ENCODE data around the gene TRIM3. TPM values are rescaled to one million over a fixed set of nuclear protein-coding genes. Genes with fewer than 3 reads are reported as not detected.

TRIM3 gene
- total RNA-seq, 1 donor from 2014 or later = 13.7 TPM

- Histone ChIP-seq H3K36me3 (ENCODE audit: control insufficient read depth, insufficient read depth, low read length) (no peaks in the 10 kb centered on the region), H3K4me3 (ENCODE audit: low read depth, low read length) (no peak overlapping the region), H3K27me3 (ENCODE audit: control insufficient read depth, insufficient read depth, low read length) (no peaks in the 10 kb centered on the region)
- no peak for TF ChIP-seq CTCF (IDR thresholded peaks at IDR 0.05; ENCODE audit: insufficient read depth, low read length, poor library complexity, severe bottlenecking)
- DNase-seq (ENCODE audit: low read depth) = peak; percentile 29
Measured at GRCh38 chr11:6431861-6432260, 41.9 kb downstream of the TRIM3 start.

GRCh38 chr11:6427516-6427915, 46.2 kb downstream of the TRIM3 start:
- Histone ChIP-seq H3K4me3 (ENCODE audit: low read depth, low read length) (no peak overlapping the region), H3K27me3 (ENCODE audit: control insufficient read depth, insufficient read depth, low read length) (peaks cover 7% of the 10 kb centered on the region), H3K36me3 (ENCODE audit: control insufficient read depth, insufficient read depth, low read length) (no peaks in the 10 kb centered on the region)
- no peak for TF ChIP-seq CTCF (IDR thresholded peaks at IDR 0.05; ENCODE audit: insufficient read depth, low read length, poor library complexity, severe bottlenecking)
- no peak for DNase-seq (ENCODE audit: low read depth)

GRCh38 chr11:6420677-6421076, 53.1 kb downstream of the TRIM3 start:
- H3K4me3 ChIP-seq (ENCODE audit: low read depth, low read length) = no peak overlapping the region
- H3K27me3 ChIP-seq (ENCODE audit: control insufficient read depth, insufficient read depth, low read length) = peaks cover 7% of the 10 kb centered on the region
- no peak for DNase-seq (ENCODE audit: low read depth)
- no peak for TF ChIP-seq CTCF (IDR thresholded peaks at IDR 0.05; ENCODE audit: insufficient read depth, low read length, poor library complexity, severe bottlenecking)
- no peaks in the 10 kb centered on the region for H3K36me3 ChIP-seq (ENCODE audit: control insufficient read depth, insufficient read depth, low read length)

- TF ChIP-seq CTCF (IDR thresholded peaks at IDR 0.05; ENCODE audit: insufficient read depth, low read length, poor library complexity, severe bottlenecking) = peak; percentile 8
- DNase-seq (ENCODE audit: low read depth) = no peak
- Histone ChIP-seq H3K27me3 (ENCODE audit: control insufficient read depth, insufficient read depth, low read length) (peaks cover 7% of the 10 kb centered on the region), H3K36me3 (ENCODE audit: control insufficient read depth, insufficient read depth, low read length) (no peaks in the 10 kb centered on the region), H3K4me3 (ENCODE audit: low read depth, low read length) (peak within 1 kb of the TSS; percentile 75)
Measured at GRCh38 chr11:6419009-6419631, 54.6 kb downstream of the TRIM3 start, which contains the start of gene APBB1. TSS of gene APBB1 (minus strand) at chr11:6419094. CDS start at chr11:6411347, 7,747 bp downstream.

GRCh38 chr11:6418557-6419008, 55.2 kb downstream of the TRIM3 start:
- DNase-seq (ENCODE audit: low read depth) = no peak
- TF ChIP-seq CTCF (IDR thresholded peaks at IDR 0.05; ENCODE audit: insufficient read depth, low read length, poor library complexity, severe bottlenecking) = no peak
- Histone ChIP-seq H3K36me3 (ENCODE audit: control insufficient read depth, insufficient read depth, low read length) (no peaks in the 10 kb centered on the region), H3K4me3 (ENCODE audit: low read depth, low read length) (peak overlapping the region; percentile 75), H3K27me3 (ENCODE audit: control insufficient read depth, insufficient read depth, low read length) (peaks cover 5% of the 10 kb centered on the region)

Data from kidney epithelial cell (primary cell).